Left lung (tissue), 10 donors: ENCODE results near the gene TEDC2. TPM values are rescaled to one million over a fixed set of nuclear protein-coding genes. Genes with fewer than 3 reads are reported as not detected.

Experiments used
- ATAC-seq: fragments of 200-7000 bp; cut with Tn5 transposase; one replicate; pipeline ENCODE4 v1.9.1; 2020; ENCODE audit warnings: moderate library complexity
- DNase-seq, 4 donors: peaks; one replicate each; pipeline ENCODE4 v3.0.0-alpha.2; 2013 to 2020
- H3K27ac ChIP-seq, 2 donors: fragments of 200-600 bp; sonication (generic) in 1 of 2; one replicate each; pipeline versions ENCODE4 v1.5.0 to v1.8.0; 2020 to 2021
- H3K27me3 ChIP-seq, 2 donors: fragments of 200-600 bp; sonication (generic) in 1 of 2; one replicate each; pipeline versions ENCODE4 v1.5.0 to v1.8.0; 2020 to 2021
- H3K36me3 ChIP-seq, 2 donors: fragments of 200-600 bp; sonication (generic) in 1 of 2; one replicate each; pipeline versions ENCODE4 v1.5.0 to v1.8.0; 2020 to 2021
- H3K4me1 ChIP-seq, 2 donors: fragments of 200-600 bp; one replicate each; pipeline ENCODE4 v1.8.0; 2021
- H3K4me3 ChIP-seq, 2 donors: fragments of 200-600 bp; sonication (generic) in 1 of 2; one replicate each; pipeline versions ENCODE4 v1.5.0 to v1.8.0; 2020 to 2021; ENCODE audit warnings: mild to moderate bottlenecking in 1 of 2
- H3K9me3 ChIP-seq, 2 donors: fragments of 200-600 bp; sonication (generic) in 1 of 2; one replicate each; pipeline versions ENCODE4 v1.5.0 to v1.8.0; 2020 to 2021
- CTCF ChIP-seq, 2 donors: fragments of 200-600 bp; sonication (generic) in 1 of 2; IDR thresholded peaks; one replicate each; pipeline versions ENCODE4 v1.5.0 to v1.8.0; 2021; ENCODE audit warnings: antibody characterized with exemption in 2 of 2
- intact Hi-C, 2 donors: fragments of 100-400 bp; cut with DNase I; formaldehyde crosslinking; loops; one replicate each; pipeline versions ENCODE4 v1.11.2 to v1.14.2; 2022
- polyA plus RNA-seq, 6 donors: library from polyadenylated mRNA; unstranded; fragments of 120-200 nt; gene quantifications; one replicate each; pipeline ENCODE4 v1.2.1, GENCODE V29; 2013; ENCODE audit not compliant: insufficient read length in 6 of 6
- total RNA-seq, 2 donors: library from RNA; stranded (reverse); fragmentation: NEBNext Ultra II Directional; extraction: Animal tissue kit (Norgen Biotek cat#: 25700); gene quantifications; one replicate each; pipeline ENCODE4 v1.2.1, GENCODE V29; 2021
- donor health status: DM: no; HTN: yes; CAD: no.
- donor health status: DM: no; HTN: no; CAD: no.

Gene TEDC2
- total and polyA plus RNA-seq, 8 donors, result 4.0 to 10.9 (median 8.3) TPM

DNA sequence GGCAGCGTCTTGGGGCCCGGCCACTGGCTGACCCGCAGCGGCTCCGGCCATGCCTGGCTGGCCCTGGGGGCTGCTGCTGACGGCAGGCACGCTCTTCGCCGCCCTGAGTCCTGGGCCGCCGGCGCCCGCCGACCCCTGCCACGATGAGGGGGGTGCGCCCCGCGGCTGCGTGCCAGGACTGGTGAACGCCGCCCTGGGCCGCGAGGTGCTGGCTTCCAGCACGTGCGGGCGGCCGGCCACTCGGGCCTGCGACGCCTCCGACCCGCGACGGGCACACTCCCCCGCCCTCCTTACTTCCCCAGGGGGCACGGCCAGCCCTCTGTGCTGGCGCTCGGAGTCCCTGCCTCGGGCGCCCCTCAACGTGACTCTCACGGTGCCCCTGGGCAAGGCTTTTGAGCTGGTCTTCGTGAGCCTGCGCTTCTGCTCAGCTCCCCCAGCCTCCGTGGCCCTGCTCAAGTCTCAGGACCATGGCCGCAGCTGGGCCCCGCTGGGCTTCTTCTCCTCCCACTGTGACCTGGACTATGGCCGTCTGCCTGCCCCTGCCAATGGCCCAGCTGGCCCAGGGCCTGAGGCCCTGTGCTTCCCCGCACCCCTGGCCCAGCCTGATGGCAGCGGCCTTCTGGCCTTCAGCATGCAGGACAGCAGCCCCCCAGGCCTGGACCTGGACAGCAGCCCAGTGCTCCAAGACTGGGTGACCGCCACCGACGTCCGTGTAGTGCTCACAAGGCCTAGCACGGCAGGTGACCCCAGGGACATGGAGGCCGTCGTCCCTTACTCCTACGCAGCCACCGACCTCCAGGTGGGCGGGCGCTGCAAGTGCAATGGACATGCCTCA is 12.0 kb downstream of the TEDC2 start:
- no peak overlapping the region for H3K27ac ChIP-seq
- no peaks in the 10 kb centered on the region for H3K9me3 ChIP-seq
- intact Hi-C loops, result no loop called here
- H3K27me3 ChIP-seq, result peaks cover 0 to 75% of the 10 kb centered on the region in 2 donors
- no peaks in the 10 kb centered on the region for H3K36me3 ChIP-seq
- H3K4me3 ChIP-seq, result peak overlapping the region in 1 of 2 donors; percentile 1
- DNase-seq, result no peak
- no peak for ATAC-seq
- no peak for TF ChIP-seq CTCF (IDR thresholded peaks at IDR 0.05)
- H3K4me1 ChIP-seq, result peaks cover 27 to 81% of the 10 kb centered on the region in 2 donors

GRCh38 chr16:2472488-2472864 is 12.6 kb downstream of the TEDC2 start:
- Histone ChIP-seq H3K4me1 (peaks cover 27 to 84% of the 10 kb centered on the region in 2 donors), H3K27ac (no peak overlapping the region), H3K9me3 (no peaks in the 10 kb centered on the region), H3K27me3 (peaks cover 0 to 69% of the 10 kb centered on the region in 2 donors), H3K4me3 (no peak overlapping the region), H3K36me3 (no peaks in the 10 kb centered on the region)
- intact Hi-C loops, result no loop called here
- DNase-seq (no peak), ATAC-seq (no peak)
- TF ChIP-seq CTCF (IDR thresholded peaks at IDR 0.05), result no peak

- DNase-seq, result no peak
- H3K4me1 ChIP-seq, result peaks cover 30 to 84% of the 10 kb centered on the region in 2 donors
- H3K9me3 ChIP-seq, result no peaks in the 10 kb centered on the region
- H3K4me3 ChIP-seq, result peak overlapping the region in 1 of 2 donors; percentile 84
- TF ChIP-seq CTCF (IDR thresholded peaks at IDR 0.05), result no peak
- intact Hi-C loops, result no loop called here
- H3K27me3 ChIP-seq, result peaks cover 0 to 64% of the 10 kb centered on the region in 2 donors
- no peak overlapping the region for H3K27ac ChIP-seq
- no peak for ATAC-seq
- no peaks in the 10 kb centered on the region for H3K36me3 ChIP-seq
These were observed 13.1 kb downstream of the TEDC2 start for GRCh38 chr16:2472885-2473445.

DNA sequence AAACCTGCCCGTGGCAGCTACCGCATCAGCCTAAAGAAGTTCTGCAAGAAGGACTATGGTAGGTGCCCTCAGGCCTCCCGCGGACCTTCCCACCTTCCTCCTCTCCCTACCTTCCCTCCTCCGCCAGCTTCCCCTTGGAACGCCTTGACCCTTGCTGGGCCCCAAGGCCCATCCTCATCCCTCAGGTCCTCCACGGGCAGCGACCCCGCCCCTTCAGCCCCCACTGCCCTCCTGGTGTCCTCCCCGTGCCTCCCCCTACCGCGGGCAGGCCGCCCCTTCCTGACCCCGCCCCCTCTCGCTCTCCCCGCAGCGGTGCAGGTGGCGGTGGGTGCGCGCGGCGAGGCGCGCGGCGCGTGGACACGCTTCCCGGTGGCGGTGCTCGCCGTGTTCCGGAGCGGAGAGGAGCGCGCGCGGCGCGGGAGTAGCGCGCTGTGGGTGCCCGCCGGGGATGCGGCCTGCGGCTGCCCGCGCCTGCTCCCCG is 13.6 kb downstream of the TEDC2 start:
- intact Hi-C loops, result no loop called here
- Histone ChIP-seq H3K4me1 (peaks cover 35 to 80% of the 10 kb centered on the region in 2 donors), H3K9me3 (no peaks in the 10 kb centered on the region), H3K27ac (no peak overlapping the region), H3K27me3 (peaks cover 0 to 59% of the 10 kb centered on the region in 2 donors), H3K4me3 (peak overlapping the region; percentile 72 to 84), H3K36me3 (no peaks in the 10 kb centered on the region)
- TF ChIP-seq CTCF (IDR thresholded peaks at IDR 0.05), result no peak
- DNase-seq, result no peak
- ATAC-seq, result no peak
